Right renal cortex interstitium (tissue), 3 donors: ENCODE data around the gene AXIN1. TPM values are rescaled to one million over a fixed set of nuclear protein-coding genes. Genes with fewer than 3 reads are reported as not detected.
"Not testable (repeated sequence)": the region's sequence is repeated elsewhere in the genome, so short reads cannot be mapped to it uniquely, and the experiment has no call there.

Experiments
- DNase-seq, 3 donors: peaks; one replicate each; pipeline ENCODE4 v3.0.0-alpha.2; 2013; ENCODE audit warnings: low read depth in 3 of 3, low spot score in 2 of 3
- polyA plus RNA-seq, 3 donors: library from polyadenylated mRNA; unstranded; fragments of 120-200 nt; gene quantifications; one replicate each; pipeline ENCODE4 v1.2.1, GENCODE V29; 2013; ENCODE audit not compliant: insufficient read length in 3 of 3

Gene AXIN1
- polyA plus RNA-seq, 3 donors = 15.2 to 17.0 (median 15.5) TPM

GRCh38 chr16:381789-382717 lies 29.5 kb upstream of the AXIN1 start, which contains the start of gene PGAP6:
Gene PGAP6, minus strand, starts transcription at chr16:381978. Its CDS starts 157 bp downstream, at chr16:381821.
- no peak for DNase-seq

- DNase-seq = no peak
These were observed 28.7 kb upstream of the AXIN1 start for GRCh38 chr16:381012-381788.

- no peak for DNase-seq
These were observed 28.2 kb upstream of the AXIN1 start for GRCh38 chr16:380762-381011.

GRCh38 chr16:379961-380761 lies 27.6 kb upstream of the AXIN1 start:
- DNase-seq = no peak

GRCh38 chr16:379183-379960 lies 26.8 kb upstream of the AXIN1 start:
- DNase-seq = no peak

- DNase-seq = no peak
These were observed 26.3 kb upstream of the AXIN1 start for GRCh38 chr16:378821-379182.

GRCh38 chr16:378113-378820 lies 25.7 kb upstream of the AXIN1 start:
- DNase-seq = not testable (repeated sequence)

GRCh38 chr16:377419-377951 lies 25.0 kb upstream of the AXIN1 start:
- no peak for DNase-seq

- no peak for DNase-seq
These were observed 24.4 kb upstream of the AXIN1 start for GRCh38 chr16:376817-377418.

GRCh38 chr16:375927-376816 lies 23.6 kb upstream of the AXIN1 start:
- no peak for DNase-seq

- DNase-seq = no peak
These were observed 22.7 kb upstream of the AXIN1 start for GRCh38 chr16:375212-375611.

GRCh38 chr16:374616-374926 lies 22.0 kb upstream of the AXIN1 start:
- no peak for DNase-seq

- DNase-seq = no peak
These were observed 21.5 kb upstream of the AXIN1 start for GRCh38 chr16:373848-374615.

- no peak for DNase-seq
These were observed 20.6 kb upstream of the AXIN1 start for GRCh38 chr16:373020-373598.

GRCh38 chr16:372302-372983 lies 19.9 kb upstream of the AXIN1 start:
- no peak for DNase-seq

GRCh38 chr16:371515-372301 lies 19.2 kb upstream of the AXIN1 start:
- DNase-seq = no peak
